GOT3 (cell line): ENCODE results near the gene MAP7D1.
"Not testable (repeated sequence)": the region's sequence is repeated elsewhere in the genome, so short reads cannot be mapped to it uniquely, and the experiment has no call there.

Source experiments
- DNase-seq: peaks from one replicate; lab custom pipeline; 2025; ENCODE audit warnings: mixed read lengths; lab: John Stamatoyannopoulos, UW

The MAP7D1 gene

DNA sequence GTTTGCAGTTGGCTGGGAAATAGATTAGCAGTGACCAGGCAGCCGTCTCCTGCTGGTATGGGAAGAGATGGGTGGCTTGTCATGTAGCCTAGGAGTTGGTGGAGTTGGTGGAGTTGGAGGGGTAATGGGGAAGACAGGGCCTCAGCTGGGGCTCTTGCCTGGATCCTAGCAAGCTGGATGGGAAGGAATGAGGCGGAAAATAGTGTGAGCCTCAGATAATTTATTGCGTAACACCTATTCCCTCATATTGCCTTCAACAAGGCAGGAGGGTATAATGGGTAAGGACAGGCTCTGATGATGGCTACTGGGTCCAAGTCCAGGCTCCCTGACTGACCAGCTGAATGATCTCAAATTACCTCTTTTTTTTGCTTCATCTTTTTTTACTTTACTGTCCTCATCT lies 12.6 kb downstream of the MAP7D1 start:
- no peak for DNase-seq

DNA sequence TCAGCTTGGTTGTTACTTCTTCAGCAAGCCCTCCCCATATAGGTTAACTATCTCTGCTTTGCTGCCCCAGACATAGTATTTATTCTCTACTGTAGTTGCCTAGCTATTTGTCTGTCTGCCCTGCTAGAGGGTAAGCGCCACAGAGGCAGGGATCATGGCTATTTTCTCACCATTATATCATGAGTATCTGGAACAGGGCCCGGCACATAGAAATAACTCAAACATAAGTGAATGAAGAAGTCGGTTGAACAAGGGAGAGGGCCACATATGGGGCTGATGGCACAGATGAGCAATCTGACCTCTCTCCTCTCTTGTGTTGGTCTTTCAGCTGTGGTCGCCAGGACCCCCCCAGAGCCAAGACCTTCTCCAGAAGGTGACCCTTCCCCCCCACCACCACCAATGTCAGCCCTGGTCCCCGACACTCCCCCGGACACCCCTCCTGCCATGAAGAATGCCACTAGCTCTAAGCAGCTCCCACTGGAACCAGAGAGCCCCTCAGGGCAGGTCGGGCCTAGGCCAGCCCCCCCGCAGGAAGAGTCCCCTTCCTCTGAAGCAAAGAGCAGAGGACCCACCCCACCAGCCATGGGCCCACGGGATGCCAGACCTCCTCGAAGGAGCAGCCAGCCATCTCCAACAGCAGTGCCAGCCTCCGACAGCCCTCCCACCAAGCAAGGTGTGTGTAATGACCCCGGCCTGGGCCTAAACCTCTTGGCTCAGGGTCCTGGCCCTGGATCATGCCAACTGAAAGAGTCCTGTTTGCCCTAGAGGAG lies 14.9 kb downstream of the MAP7D1 start:
- no peak for DNase-seq

DNA sequence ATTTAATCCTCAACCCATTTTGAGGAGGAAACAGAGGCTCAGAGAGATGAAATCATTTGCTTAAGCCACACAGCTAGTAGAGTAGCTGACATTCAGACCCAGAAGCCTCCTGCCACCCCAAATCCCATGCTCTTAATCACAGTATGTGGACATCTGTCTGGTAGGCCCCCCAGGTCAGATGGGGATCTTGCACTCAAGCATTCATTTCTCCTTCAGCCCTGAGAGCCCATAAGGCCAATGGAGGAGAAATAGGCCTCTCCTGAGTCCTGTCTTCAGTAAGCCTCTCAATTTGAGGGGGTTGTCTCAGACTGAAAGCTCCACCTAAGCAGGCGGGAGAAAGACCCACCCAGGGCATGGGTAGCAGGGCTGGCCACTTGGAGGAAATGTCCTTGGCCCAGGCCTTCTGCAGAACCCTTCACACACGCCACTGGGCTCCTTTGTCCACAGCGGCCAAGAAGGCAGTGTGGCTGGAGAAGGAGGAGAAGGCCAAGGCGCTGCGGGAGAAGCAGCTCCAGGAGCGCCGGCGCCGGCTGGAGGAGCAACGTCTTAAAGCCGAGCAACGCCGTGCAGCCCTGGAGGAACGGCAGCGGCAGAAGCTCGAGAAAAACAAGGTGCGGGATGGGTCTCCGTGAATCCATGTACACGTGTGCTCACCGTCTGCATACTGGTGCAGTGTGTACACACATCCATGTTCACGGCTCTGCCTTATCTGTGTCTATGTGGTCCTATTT lies 16.2 kb downstream of the MAP7D1 start:
- no peak for DNase-seq

DNA sequence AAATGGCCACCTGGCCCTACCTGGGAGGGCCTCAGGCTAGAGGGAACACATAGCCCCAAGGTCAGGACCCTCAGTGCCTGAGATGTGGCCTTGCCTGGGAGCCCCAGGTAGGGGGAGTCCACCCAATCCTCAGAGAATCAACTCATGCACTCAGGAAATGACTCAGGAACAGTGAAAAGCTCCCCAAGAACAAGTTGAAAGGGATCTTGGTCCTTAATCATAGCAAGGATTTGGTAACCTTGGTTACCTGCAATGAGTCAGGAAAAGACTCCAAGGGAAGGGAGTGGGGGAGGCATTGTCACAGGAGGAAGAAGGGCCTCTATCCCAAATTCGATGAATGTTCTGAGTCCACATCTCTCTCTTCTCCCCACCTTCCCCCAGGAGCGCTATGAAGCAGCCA lies 17.0 kb downstream of the MAP7D1 start:
- no peak for DNase-seq

DNA sequence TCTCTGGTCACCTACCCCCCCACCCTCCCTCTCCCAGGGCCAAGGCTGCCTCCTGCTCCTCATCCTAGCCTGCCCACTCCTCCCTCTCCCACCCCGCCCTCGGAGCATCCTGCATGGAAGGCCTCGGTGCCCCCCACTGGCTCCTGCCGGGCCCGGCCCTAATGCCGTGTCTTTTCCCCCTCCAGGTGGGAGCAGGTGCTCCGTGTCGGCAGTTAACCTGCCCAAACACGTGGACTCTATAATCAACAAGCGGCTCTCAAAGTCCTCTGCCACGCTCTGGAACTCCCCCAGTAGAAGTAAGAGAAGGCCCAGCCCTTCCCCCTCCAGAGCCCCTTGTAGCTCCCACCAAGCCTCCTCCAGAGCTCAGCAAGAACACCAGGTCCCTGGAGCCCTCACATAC lies 18.8 kb downstream of the MAP7D1 start:
- DNase-seq: no peak

DNA sequence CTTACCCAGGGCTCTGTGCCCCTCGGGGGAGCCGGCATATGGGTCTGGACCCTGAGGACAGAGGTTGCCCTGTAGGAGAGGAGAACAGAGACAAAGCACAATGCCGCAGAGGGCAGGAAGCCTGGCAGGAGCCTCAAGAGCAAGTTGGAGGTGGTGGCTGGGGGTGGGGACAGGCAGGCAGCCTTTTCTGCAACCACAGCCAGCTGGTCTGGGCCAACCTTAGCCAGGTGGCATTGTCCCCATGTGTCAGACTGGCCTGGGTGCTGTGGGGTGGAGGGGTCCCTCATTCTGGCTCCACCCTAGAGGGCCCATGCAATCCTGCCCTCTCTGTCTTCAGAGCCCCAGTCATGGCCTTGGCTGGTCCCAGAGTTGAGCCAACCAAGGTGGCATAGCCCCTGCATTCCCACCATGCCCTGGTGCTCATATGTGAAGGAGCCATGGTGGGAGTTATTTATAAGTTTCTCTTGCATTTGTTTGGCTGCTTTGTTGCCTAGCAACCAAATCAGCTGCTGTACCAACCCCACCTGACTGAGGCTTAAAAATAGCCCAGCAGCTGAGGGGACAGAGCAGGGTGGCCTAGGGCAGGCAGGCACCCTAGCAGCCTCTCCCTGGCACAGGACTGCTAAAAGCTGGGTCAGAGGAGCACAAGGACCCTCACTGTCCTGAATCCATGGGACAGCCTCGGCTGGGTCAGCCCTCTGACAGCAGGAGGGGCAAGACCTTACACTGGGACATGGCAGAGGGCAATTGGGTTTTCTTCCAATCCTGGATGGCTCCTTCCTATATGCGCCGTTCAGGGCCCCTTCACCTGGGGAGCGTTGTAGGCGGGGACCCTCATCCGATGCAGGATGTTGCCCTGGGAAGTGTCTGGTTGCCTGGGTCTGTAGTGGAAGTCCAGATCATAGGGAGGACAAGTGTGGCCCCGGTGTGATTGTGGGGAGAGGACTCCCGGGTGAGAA lies 19.5 kb downstream of the MAP7D1 start:
- DNase-seq: no peak

DNA sequence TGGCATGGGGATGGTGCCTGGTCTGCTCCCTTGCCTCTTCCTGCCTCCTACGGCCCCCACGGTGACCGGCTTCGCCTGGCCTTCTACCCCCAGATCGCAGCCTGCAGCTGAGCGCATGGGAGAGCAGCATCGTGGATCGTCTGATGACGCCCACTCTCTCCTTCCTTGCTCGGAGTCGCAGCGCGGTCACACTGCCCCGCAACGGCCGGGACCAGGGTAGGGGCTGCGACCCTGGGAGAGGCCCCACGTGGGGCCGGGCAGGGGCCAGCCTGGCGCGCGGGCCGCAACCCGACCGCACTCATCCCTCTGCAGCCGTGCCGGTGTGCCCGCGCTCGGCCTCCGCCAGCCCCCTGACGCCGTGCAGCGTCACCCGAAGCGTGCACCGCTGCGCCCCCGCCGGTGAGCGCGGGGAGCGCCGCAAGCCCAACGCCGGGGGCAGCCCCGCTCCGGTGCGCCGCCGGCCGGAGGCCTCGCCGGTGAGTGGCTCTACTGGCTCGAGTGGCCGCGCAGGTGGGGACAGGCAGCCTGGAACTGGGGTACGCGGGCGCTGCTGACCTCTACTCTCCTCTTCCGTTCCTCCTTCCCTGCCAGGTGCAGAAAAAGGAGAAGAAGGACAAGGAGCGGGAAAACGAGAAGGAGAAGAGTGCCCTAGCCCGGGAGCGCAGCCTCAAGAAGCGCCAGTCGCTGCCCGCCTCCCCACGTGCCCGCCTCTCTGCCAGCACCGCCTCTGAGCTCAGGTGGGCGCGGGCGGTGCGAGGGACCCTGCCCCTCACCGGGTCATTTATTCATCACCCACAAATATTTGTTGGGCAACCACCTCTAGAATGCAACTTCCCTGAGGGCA lies 20.4 kb downstream of the MAP7D1 start:
- DNase-seq: no peak

DNA sequence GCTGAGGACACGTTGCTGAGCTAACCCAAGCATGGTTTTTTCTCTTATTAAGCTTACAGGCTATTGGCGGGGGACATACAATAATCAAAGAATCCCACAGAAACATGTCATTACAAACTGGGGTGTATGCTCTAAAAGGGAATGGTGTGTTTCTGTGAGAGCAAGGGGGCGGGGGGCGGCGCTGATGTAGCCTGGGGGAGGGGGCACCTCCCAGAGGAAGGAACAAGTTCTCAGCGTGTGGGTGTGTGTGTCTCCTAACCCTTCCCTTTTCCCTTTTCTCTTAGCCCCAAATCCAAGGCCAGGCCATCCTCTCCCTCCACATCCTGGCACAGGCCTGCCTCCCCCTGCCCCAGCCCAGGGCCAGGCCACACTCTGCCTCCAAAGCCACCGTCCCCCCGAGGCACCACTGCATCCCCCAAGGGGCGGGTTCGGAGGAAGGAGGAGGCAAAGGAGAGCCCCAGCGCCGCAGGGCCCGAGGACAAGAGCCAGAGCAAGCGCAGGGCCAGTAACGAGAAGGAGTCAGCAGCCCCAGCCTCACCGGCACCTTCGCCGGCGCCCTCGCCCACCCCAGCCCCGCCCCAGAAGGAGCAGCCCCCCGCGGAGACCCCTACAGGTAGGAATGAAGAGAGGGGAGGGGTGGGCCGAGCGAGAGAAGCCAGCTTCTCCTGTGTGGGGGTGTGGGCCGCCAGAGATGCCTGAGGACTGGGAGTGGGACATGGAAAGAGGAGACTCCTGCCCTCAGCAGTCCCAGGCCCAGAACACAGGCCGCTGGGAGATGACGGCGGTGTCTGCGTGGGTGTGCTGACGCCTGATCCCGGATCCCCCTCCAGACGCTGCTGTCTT lies 21.9 kb downstream of the MAP7D1 start:
- DNase-seq: no peak

DNA sequence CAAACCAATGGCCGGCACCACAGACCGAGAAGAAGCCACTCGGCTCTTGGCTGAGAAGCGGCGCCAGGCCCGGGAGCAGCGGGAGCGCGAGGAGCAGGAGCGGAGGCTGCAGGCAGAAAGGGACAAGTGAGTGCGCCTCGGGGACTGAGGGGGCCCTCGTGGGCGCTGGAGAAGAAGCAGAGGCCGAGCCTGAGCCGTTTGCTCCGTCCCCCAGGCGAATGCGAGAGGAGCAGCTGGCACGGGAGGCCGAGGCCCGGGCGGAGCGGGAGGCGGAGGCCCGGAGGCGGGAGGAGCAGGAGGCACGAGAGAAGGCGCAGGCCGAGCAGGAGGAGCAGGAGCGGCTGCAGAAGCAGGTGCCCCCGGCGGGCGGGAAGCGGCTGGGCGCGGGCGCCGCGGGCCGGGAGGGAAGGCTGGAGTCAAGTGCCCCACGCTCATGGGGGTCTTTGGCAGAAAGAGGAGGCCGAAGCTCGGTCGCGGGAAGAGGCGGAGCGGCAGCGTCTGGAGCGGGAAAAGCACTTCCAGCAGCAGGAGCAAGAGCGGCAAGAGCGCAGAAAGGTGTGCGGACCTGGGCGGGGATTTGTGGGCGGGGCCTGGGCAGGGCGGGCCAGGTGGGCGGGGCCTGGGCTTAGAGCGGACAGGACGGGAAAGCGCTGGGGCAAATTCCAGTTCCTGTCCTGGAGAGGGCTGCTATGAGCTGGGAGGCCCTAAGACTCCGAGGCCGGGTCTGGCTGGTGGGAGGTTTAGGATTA lies 22.7 kb downstream of the MAP7D1 start:
- no peak for DNase-seq

DNA sequence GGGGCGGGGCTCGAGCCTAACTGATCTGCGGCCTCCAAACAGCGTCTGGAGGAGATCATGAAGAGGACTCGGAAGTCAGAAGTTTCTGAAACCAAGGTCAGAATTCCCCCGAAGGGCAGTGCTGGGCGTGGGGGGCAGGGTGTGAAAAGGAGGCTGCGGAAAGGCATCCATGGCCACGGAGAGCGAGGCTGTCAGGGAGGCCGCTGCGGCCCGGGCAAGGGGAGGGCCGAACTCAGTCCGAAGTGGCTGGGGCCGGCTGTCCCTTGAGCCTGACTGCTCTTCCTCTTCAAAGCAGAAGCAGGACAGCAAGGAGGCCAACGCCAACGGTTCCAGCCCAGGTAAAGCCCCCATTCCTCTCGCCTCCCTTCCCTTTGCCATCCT lies 23.2 kb downstream of the MAP7D1 start:
- no peak for DNase-seq

DNA sequence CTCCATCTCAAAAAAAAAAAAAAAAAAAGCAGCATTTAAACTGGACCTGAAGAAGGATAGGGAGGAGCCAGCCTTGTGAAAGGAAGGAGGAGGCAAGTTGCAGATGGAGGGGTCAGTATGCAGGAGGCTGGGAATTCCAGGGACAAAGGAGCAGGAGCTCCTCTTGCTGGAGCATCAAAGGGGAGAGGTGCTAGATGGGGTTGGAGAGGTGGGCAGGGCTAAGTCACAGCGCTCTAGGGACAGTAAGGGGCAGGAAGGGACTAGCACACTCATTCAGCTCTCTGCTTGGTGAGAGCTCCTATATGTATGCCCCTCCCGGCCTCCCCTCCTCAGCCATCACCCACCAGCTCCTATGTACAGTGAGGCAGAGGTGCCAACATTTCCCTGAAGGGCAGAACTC lies 26.8 kb downstream of the MAP7D1 start:
- DNase-seq: no peak

DNA sequence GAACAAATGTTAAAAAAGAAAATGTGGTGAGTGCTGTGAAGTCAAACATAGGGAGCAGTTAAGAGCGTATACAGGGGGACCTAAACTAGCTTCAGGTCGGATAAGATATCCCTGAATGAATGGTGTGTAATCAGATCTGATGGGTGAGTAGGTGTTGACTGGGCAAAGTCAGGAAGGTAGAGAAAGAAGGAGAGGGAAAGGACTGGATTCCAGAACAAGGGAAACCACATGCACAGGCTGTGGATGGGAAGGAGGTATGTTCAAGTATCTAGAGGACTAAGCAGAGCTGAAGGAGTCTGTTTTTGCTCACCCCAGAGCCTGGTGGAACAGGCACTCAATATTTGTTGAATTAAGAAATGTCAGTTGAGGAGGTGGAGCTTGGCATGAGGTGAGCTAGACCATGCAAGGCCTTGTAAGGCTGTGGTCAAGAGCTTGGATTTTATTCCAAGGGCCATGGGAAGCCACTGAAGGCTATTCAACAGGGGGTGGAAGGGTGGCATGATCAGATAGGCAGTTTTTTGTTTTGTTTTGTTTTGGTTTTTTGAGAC lies 27.4 kb downstream of the MAP7D1 start:
- DNase-seq: no peak

DNA sequence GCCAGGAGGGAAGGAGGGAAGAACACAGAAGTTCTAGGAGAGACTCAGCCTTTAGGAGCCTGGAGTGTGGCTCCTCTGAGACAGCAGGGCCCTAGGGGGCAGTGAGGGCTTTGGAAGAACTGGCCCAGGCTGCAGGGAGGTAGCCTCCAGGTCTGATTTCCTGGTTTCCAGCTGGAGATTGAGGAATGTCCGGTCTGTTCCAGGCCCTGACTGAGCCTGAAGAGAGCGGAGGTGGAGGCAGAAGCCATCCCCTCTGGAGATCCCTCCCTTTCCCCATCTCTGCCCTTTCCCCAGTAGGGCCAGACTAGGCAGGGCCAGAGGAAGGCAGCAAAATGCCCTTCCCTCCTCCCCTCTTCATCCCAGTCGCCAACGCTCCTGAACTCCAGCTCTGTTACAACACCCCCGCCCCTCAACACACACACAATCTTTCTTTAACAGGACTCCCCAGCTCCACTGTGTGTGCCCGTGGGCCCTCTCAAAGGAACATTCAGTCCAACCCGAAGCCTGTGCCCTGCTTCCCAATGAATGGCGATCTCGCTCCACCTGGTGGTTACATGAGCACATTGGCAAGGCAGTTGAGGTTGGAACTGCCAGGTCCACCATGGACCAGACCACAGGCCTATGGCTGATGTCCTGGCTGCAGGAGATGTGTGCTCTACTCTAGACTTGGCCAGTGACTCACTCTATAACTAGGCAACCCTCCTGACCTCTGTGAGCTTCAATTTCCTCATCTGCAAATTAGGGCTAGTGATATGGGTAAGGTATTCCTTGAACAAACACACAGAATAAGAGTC lies 32.0 kb downstream of the MAP7D1 start:
- peak; percentile 45 for DNase-seq

DNA sequence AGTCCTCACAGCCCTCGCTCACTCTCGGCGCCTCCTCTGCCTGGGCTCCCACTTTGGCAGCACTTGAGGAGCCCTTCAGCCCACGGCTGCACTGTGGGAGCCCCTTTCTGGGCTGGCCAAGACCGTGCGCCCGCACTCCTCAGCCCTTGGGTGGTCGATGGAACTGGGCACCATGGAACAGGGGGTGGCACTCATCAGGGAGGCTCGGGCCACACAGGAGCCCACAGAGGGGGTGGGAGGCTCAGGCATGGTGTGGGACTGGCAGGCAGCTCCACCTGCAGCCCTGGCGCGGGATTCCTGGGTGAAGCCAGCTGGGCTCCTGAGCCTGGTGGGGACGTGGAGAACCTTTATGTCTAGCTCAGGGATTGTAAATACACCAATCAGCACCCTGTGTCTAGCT lies 40.8 kb downstream of the MAP7D1 start:
- DNase-seq: not testable (repeated sequence)

DNA sequence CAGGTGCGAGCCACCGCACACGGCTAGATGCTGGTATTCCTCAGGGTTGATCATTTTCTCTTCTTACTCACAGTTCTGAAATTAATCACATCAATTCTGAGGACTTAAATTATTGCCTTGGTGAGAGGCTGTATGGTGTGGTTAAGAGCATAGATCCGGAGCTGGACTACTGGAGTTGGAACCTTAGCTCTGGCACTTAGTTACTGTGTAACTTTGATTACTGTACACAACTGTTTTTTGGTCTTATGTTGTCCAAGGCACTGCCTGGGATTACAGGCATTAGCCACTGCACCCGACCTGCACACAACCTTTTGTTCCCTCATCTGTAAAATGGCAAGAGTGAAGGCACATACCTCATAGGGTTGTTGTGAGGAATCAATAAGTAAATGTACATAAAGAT lies 42.7 kb downstream of the MAP7D1 start:
- DNase-seq: no peak

DNA sequence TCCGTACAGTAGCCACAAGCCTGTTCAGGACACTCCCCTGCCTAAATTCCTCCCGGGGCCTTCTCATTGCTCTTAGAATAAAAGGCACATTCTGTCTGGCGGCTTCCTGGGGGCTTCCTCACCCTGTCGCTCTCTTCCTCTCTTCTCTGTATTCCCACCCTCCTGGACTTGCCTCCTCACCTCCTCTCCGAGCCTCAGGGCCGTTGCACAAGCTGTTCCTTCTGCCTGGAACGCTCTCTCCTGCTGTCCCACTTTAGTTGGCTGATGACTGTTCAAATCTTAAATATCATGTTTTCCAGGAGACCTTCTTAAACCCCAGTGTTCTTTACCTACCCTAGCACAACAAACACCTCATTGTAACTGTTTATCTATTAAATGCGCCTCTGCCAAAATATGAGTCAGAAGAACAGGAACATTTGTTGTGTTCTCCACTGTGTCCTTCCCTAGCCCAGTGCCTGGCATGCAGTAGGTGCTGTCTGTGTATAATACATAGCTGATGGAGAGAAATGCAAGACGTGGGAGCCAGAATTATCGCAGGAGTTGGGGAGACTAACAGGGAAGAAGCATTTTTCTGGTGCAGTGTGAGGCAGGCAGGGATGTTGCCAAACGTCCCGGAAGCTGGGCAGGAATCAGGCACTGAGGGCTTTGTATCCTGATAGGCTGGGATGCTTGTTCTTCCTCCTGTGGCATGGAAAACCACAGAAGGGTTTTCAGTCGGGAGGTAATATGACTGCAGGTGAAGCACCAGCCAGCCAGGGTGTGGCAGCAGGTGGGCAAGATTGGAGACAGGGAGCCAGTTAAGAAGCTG lies 44.2 kb downstream of the MAP7D1 start:
- no peak for DNase-seq

DNA sequence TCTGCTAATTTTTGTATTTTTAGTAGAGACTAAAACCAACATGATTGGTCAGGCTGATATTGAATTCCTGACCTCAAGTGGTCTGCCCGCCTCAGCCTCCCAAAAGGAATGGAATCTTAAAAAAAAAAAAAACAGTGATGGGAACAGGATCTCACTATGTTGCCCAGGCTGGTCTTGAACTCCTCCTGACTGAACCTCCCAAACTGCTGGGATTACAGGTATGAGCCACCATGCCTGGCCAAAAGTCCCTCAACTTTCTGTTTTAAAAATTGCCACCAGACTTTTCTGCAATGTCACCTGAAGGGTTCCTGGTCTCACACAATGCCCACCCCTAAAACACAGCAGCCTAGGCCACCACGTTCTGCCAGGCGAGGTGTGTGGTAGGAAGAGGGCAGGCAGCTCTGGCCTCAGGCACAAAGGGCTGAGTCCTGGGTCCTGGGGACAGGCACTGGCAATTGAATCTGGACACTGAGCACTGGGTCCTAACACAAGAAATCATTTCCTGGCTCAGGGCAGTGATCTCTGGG lies 47.1 kb downstream of the MAP7D1 start:
- DNase-seq: no peak
